Endodermal cell (in vitro differentiated cells): ENCODE data around the gene LAG3. TPM values are rescaled to one million over a fixed set of nuclear protein-coding genes. Genes with fewer than 3 reads are reported as not detected.

Source experiments
- DNase-seq: peaks from one replicate; pipeline ENCODE4 v3.0.0-alpha.2; 2017
- H3K27ac ChIP-seq: 2 replicates; pipeline ENCODE4 v1.5.1; 2013; ENCODE audit warnings: mild to moderate bottlenecking, low read depth, low read length, moderate library complexity
- H3K27me3 ChIP-seq: 2 replicates; pipeline ENCODE4 v1.6.1; 2013; ENCODE audit warnings: mild to moderate bottlenecking, low read length, moderate library complexity; ENCODE audit not compliant: insufficient read depth, control insufficient read depth, poor library complexity, severe bottlenecking
- H3K36me3 ChIP-seq: 2 replicates; pipeline ENCODE4 v1.7.0; 2013; ENCODE audit warnings: mild to moderate bottlenecking, low read length, moderate library complexity; ENCODE audit not compliant: control insufficient read depth, insufficient read depth
- H3K4me1 ChIP-seq: one replicate; pipeline ENCODE4 v1.7.0; 2013; ENCODE audit warnings: low read length; ENCODE audit not compliant: control insufficient read depth, insufficient read depth
- H3K4me3 ChIP-seq: 2 replicates; pipeline ENCODE4 v1.5.1; 2013; ENCODE audit warnings: mild to moderate bottlenecking, low read length, moderate library complexity
- H3K9ac ChIP-seq: 2 replicates; pipeline ENCODE4 v1.6.1; 2013; ENCODE audit warnings: mild to moderate bottlenecking, low read length, moderate library complexity; ENCODE audit not compliant: poor library complexity, severe bottlenecking; ENCODE audit errors: extremely low read depth
- H3K9me3 ChIP-seq: 2 replicates; pipeline ENCODE4 v1.6.1; 2013; ENCODE audit warnings: mild to moderate bottlenecking, low read length, moderate library complexity; ENCODE audit not compliant: control insufficient read depth
- H3K27ac Mint-ChIP-seq: 2 replicates; pipeline ENCODE4 v1.8.0; 2020; ENCODE audit warnings: mixed read lengths
- H3K27me3 Mint-ChIP-seq: 2 replicates; pipeline ENCODE4 v1.8.0; 2021; ENCODE audit warnings: mild to moderate bottlenecking, mixed read lengths; ENCODE audit not compliant: insufficient read depth
- H3K36me3 Mint-ChIP-seq: 2 replicates; pipeline ENCODE4 v1.8.0; 2020; ENCODE audit warnings: low read depth, mixed read lengths
- H3K4me1 Mint-ChIP-seq: 2 replicates; pipeline ENCODE4 v1.8.0; 2020; ENCODE audit warnings: mixed read lengths
- H3K4me3 Mint-ChIP-seq: 2 replicates; pipeline ENCODE4 v1.8.0; 2020; ENCODE audit warnings: mild to moderate bottlenecking, moderate library complexity, mixed read lengths
- H3K9me3 Mint-ChIP-seq: 2 replicates; pipeline ENCODE4 v1.8.0; 2020; ENCODE audit warnings: mild to moderate bottlenecking, mixed read lengths
- CTCF ChIP-seq: fragments of 200-600 bp; sonication (generic); conservative IDR thresholded peaks from 2 replicates; pipeline ENCODE4 v1.5.0; 2021; ENCODE audit warnings: antibody characterized with exemption, mild to moderate bottlenecking
- WGBS, 2 experiments: methylation state at CpG; one replicate each; pipeline versions ENCODE4 v1.1.5 to v1.1.7; 2013; ENCODE audit warnings: missing lambda C conversion rate in 2 of 2, mixed read lengths in 1 of 2; ENCODE audit not compliant: insufficient coverage in 1 of 2, insufficient read length in 1 of 2; 5-methylcytosine and 5-hydroxymethylcytosine counted together
- total RNA-seq, 2 donors: library from RNA; stranded (reverse); fragmentation: NEBNext Ultra II Directional in 1 of 2; extraction: Animal tissue kit (Norgen Biotek cat#: 25700) in 1 of 2; gene quantifications; 2 replicates in 1 of 2; 3 replicates in 1 of 2; pipeline ENCODE4 v1.2.1, GENCODE V29; 2021

The LAG3 gene
- total RNA-seq, 2 donors from 2014 or later: 1.9 to 7.3 TPM

GRCh38 chr12:6765634-6766581, 6.4 kb upstream of the LAG3 start, which contains the start of gene PTMS:
PTMS (plus strand) TSS chr12:6766363; CDS start chr12:6766706, 343 bp downstream.
- no peak for TF ChIP-seq CTCF
- H3K9me3 ChIP-seq: no peaks in the 10 kb centered on the region
- H3K9ac ChIP-seq: peak within 1 kb of the TSS; percentile 82

GRCh38 chr12:6766651-6767349, 5.5 kb upstream of the LAG3 start:
- Mint-ChIP-seq H3K4me1 (peaks cover 44% of the 10 kb centered on the region), H3K27ac (peak overlapping the region; percentile 91), H3K36me3 (peaks cover 24% of the 10 kb centered on the region), H3K9me3 (no peaks in the 10 kb centered on the region), H3K27me3 (peaks cover 13% of the 10 kb centered on the region), H3K4me3 (peak overlapping the region; percentile 82)
- peak overlapping the region; percentile 94 for H3K4me3 ChIP-seq
- peak; percentile 93 for TF ChIP-seq CTCF
- peak; percentile 94 for DNase-seq
- H3K27me3 ChIP-seq: no peaks in the 10 kb centered on the region
- 0% methylated on average over 38 to 88 of the region's 88 CpGs for WGBS, 2 experiments
- H3K4me1 ChIP-seq: peaks cover 15% of the 10 kb centered on the region
- H3K27ac ChIP-seq: peak overlapping the region; percentile 55
- no peaks in the 10 kb centered on the region for H3K9me3 ChIP-seq
- H3K9ac ChIP-seq: peak overlapping the region; percentile 82
- H3K36me3 ChIP-seq: peaks cover 24% of the 10 kb centered on the region

More at GRCh38 chr12:6765634-6766581, 6.4 kb upstream of the LAG3 start, which contains the start of gene PTMS:
- H3K36me3 ChIP-seq: peaks cover 15% of the 10 kb centered on the region
- H3K4me3 Mint-ChIP-seq: peak within 1 kb of the TSS; percentile 82
- peaks cover 15% of the 10 kb centered on the region for H3K36me3 Mint-ChIP-seq
- H3K4me1 Mint-ChIP-seq: peaks cover 44% of the 10 kb centered on the region
- DNase-seq: peak; percentile 98
- peaks cover 4% of the 10 kb centered on the region for H3K27me3 Mint-ChIP-seq
- peak within 1 kb of the TSS; percentile 65 for H3K27ac ChIP-seq
- 0% methylated on average over 10 to 60 of the region's 63 CpGs for WGBS, 2 experiments
- H3K27ac Mint-ChIP-seq: peak within 1 kb of the TSS; percentile 91
- no peaks in the 10 kb centered on the region for H3K9me3 Mint-ChIP-seq
- no peaks in the 10 kb centered on the region for H3K27me3 ChIP-seq
- H3K4me1 ChIP-seq: peaks cover 15% of the 10 kb centered on the region
- peak within 1 kb of the TSS; percentile 94 for H3K4me3 ChIP-seq
